Psoas muscle (tissue), 8 donors: ENCODE data around the gene ARMC12. TPM values are rescaled to one million over a fixed set of nuclear protein-coding genes. Genes with fewer than 3 reads are reported as not detected.
"Not testable (repeated sequence)": the region's sequence is repeated elsewhere in the genome, so short reads cannot be mapped to it uniquely, and the experiment has no call there.

ENCODE experiments used
- ATAC-seq, 4 donors: fragments of 200-7000 bp; cut with Tn5 transposase; one replicate each; pipeline ENCODE4 v1.9.1; 2020; ENCODE audit warnings: moderate library complexity in 3 of 4, mild to moderate bottlenecking in 2 of 4
- DNase-seq, 2 donors: peaks; one replicate each; pipeline ENCODE4 v3.0.0-alpha.2; 2020
- H3K27ac ChIP-seq: fragments of 200-600 bp; one replicate; pipeline ENCODE4 v1.8.0; 2022
- H3K27me3 ChIP-seq, 3 donors: fragments of 200-600 bp in 1 of 3; one replicate each; pipeline versions ENCODE4 v1.6.1 to v1.8.0; 2013 to 2022; ENCODE audit warnings: low read length in 2 of 3, mild to moderate bottlenecking in 2 of 3, moderate library complexity in 1 of 3; ENCODE audit not compliant: insufficient read depth in 3 of 3
- H3K36me3 ChIP-seq, 2 donors: fragments of 200-600 bp in 1 of 2; one replicate each; pipeline versions ENCODE4 v1.6.1 to v1.8.0; 2013 to 2022; ENCODE audit warnings: low read depth in 1 of 2, mild to moderate bottlenecking in 1 of 2, moderate library complexity in 1 of 2; ENCODE audit not compliant: insufficient read depth in 1 of 2
- H3K4me1 ChIP-seq: fragments of 200-600 bp; one replicate; pipeline ENCODE4 v1.8.0; 2022
- H3K4me3 ChIP-seq: fragments of 200-600 bp; one replicate; pipeline ENCODE4 v1.8.0; 2022; ENCODE audit warnings: mild to moderate bottlenecking
- H3K9me3 ChIP-seq: fragments of 200-600 bp; one replicate; pipeline ENCODE4 v1.8.0; 2022
- CTCF ChIP-seq: fragments of 200-600 bp; IDR thresholded peaks from one replicate; pipeline ENCODE4 v1.8.0; 2022; ENCODE audit warnings: antibody characterized with exemption
- WGBS, 3 donors: extraction: QIAGEN DNeasy Blood & Tissue Kit; methylation state at CpG; one replicate each; pipeline versions ENCODE4 v1.1.6 to v1.1.7; 2013; 5-methylcytosine and 5-hydroxymethylcytosine counted together
- intact Hi-C, 2 donors: fragments of 100-400 bp; cut with DNase I; formaldehyde crosslinking; loops; one replicate each; pipeline versions ENCODE4 v1.11.0 to v1.14.2; 2022
- long read RNA-seq, 2 donors: library from polyadenylated mRNA; unstranded; transcript quantifications; one replicate each; pipeline ENCODE4 v2.0.0, GENCODE V29; 2021
- polyA plus RNA-seq, 3 donors: library from polyadenylated mRNA; stranded (reverse); fragments of 200-250 nt; gene quantifications; one replicate each; pipeline ENCODE4 v1.2.3, GENCODE V29; 2013
- total RNA-seq, 4 donors: library from RNA; stranded (reverse); fragmentation: NEBNext Ultra II Directional in 2 of 4; extraction: Animal tissue kit (Norgen Biotek cat#: 25700) in 2 of 4; gene quantifications; one replicate each; pipeline versions ENCODE4 v1.2.1 to v1.2.4, GENCODE V29; 2021 to 2023
- donor health status: healthy with polysubstance abuse.
- donor health status: DM: no; HTN: no; CAD: no; lungs with moderate emphysema.
- donor health status: Bipolar disorder and iron deficiency.
- donor health status: healthy.
- donor health status: DM: yes; HTN: yes; CAD: no.
- donor health status: DM: no; HTN: no; CAD: no.
- donor health status: DM: no; HTN: no; CAD: no.
- donor health status: DM: yes; HTN: yes; CAD: no.

Gene ARMC12, protein sequence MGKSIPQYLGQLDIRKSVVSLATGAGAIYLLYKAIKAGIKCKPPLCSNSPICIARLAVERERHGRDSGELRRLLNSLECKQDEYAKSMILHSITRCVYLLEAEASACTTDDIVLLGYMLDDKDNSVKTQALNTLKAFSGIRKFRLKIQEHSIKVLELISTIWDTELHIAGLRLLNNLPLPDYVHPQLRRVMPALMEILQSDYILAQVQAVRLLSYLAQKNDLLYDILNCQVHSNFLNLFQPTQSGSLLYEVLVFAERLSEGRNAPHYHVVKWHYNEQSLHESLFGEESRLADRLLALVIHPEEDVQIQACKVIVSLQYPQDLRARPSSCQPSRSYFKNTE
- total RNA-seq = under 1 TPM in 3 of 4 donors, not detected in 1; 0.36 to 0.74 (median 0.58) TPM
- 10 to 100 TPM in 1 of 3 donors, under 1 TPM in 1, not detected in 1; 0.25 to 15.5 TPM for polyA plus RNA-seq
- long read RNA-seq, donor 1 = 0 reads
- long read RNA-seq, donor 2, partial matches to known transcripts = 2 of 2 reads
- long read RNA-seq, donor 2, other reads (novel, unspliced or antisense) = 0 of 2 reads

DNA sequence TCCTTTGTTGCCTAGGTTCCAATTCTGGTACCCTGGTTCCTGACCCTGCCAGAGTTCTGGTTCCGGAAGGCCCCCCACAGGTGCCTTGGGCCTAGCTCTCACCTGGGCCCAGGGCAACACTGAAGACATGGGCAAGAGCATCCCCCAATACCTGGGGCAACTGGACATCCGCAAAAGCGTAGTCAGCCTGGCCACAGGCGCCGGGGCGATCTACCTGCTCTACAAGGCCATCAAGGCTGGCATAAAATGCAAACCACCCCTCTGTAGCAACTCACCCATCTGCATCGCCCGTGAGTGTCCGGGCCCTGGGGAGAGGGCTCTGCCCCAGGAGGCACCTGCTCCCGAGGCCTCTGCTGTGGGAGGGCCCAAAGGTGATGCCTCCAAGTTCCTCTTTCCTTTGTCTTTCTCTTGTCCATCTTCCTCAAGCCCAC, at the start of gene ARMC12:
ARMC12 (plus strand) TSS at position 51 of the 431 bp plus-strand sequence; CDS start at position 128, 77 bp downstream.
- intact Hi-C loops = loop anchor here (1.0 to 5.0 kb wide), 4 partner anchors 153 to 214 kb away; no protein-coding TSS in a partner anchor
- TF ChIP-seq CTCF = no peak
- Histone ChIP-seq H3K9me3 (no peaks in the 10 kb centered on the region), H3K4me3 (no peak within 1 kb of the TSS), H3K4me1 (peaks cover 34% of the 10 kb centered on the region), H3K27ac (no peak within 1 kb of the TSS), H3K36me3 (no peaks in the 10 kb centered on the region), H3K27me3 (no peaks in the 10 kb centered on the region)
- peak in 3 of 4 donors; percentile 0 to 11 (median 6) for ATAC-seq
- no peak for DNase-seq
- 87 to 92% (median 90%) methylated on average over 9 to 10 of the region's 10 CpGs for WGBS, 3 donors

DNA sequence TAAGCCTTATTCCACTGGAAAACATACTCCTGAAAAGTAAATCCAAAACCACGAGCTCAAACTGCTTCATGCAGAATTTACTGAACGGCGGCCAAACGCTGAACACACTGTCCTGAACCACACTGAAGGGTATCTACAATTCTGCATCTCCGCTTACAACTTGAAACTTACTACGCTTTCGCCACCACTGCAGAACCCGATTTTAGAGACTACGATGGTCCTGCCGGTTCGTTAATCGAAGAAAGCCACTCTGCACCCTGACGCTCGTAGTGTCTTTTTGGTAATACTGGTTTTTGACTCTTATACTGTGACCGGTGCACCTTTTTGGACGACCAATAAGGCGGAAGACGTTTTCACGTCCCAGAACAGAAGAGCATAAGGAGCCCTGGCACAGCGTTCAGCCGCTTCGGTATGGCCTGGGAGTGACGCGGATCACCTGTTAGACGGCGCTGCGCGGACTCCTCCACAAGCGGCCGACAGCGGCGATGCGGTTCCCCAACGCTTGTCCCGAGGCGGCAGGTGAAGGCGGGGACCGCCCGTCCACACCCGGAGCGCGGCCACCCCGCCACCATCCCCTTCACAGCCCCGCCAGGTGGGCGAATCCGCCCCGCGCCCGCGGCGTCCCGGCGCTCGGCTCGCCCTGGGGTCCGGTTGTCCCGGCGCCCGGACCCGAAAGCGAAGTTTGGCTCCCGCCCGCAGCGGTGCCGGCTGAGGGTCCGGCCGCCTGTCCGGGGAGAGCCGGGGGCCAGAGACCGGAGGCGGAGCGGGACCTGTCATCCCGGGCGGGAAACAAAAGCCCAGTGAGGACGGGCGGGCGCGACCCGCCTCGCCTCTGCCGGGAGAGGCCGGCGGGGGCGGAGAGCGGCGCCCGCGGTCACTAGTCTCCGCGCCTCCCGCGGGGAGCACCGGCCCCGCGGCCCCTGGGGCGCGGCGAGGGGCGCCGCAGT, 48.9 kb upstream of the ARMC12 start:
- Histone ChIP-seq H3K27ac (peak overlapping the region; percentile 96), H3K9me3 (no peaks in the 10 kb centered on the region), H3K27me3 (no peaks in the 10 kb centered on the region), H3K4me1 (peaks cover 46% of the 10 kb centered on the region), H3K4me3 (peak overlapping the region; percentile 85), H3K36me3 (peaks cover 0 to 19% of the 10 kb centered on the region in 2 donors)
- DNase-seq (peak; percentile 67 to 85), ATAC-seq (peak; percentile 32 to 60 (median 45))
- no peak for TF ChIP-seq CTCF
- intact Hi-C loops = loop anchor here (2.0 to 10.0 kb wide), 2 partner anchors 39 to 103 kb away; no protein-coding TSS in a partner anchor
- 0 to 1% (median 0%) methylated on average over 79 to 100 of the region's 100 CpGs for WGBS, 3 donors

GRCh38 chr6:35688605-35689322, 48.1 kb upstream of the ARMC12 start, which contains the start of gene FKBP5:
Gene FKBP5 (minus strand): TSS chr6:35688915. CDS start chr6:35642824, 46,091 bp downstream.
- no peak for TF ChIP-seq CTCF
- DNase-seq = peak; percentile 98 to 99
- intact Hi-C loops = loop anchor here (2.0 to 10.0 kb wide), 2 partner anchors 38 to 104 kb away; no protein-coding TSS in a partner anchor

GRCh38 chr6:35690006-35690405, 46.8 kb upstream of the ARMC12 start:
- H3K36me3 ChIP-seq, intact Hi-C loops, DNase-seq, ATAC-seq, H3K27me3 ChIP-seq, H3K9me3 ChIP-seq, H3K4me3 ChIP-seq: not testable (repeated sequence)
- Histone ChIP-seq H3K27ac (peak overlapping the region; percentile 96), H3K4me1 (peaks cover 27% of the 10 kb centered on the region)
- WGBS, 3 donors = 97 to 99% (median 98%) methylated on average over 16 of the region's 16 CpGs

More at GRCh38 chr6:35688605-35689322, 48.1 kb upstream of the ARMC12 start, which contains the start of gene FKBP5:
- ATAC-seq = peak; percentile 75 to 91 (median 82)
- peaks cover 0 to 14% of the 10 kb centered on the region in 2 donors for H3K36me3 ChIP-seq
- peak within 1 kb of the TSS; percentile 96 for H3K27ac ChIP-seq
- peaks cover 40% of the 10 kb centered on the region for H3K4me1 ChIP-seq
- no peaks in the 10 kb centered on the region for H3K9me3 ChIP-seq
- peak within 1 kb of the TSS; percentile 85 for H3K4me3 ChIP-seq
- no peaks in the 10 kb centered on the region for H3K27me3 ChIP-seq
- WGBS, 3 donors = 1 to 3% (median 2%) methylated on average over 37 to 80 of the region's 80 CpGs
